Small intestine (tissue), 7 donors: ENCODE data around the gene ABCC2. TPM values are rescaled to one million over a fixed set of nuclear protein-coding genes. Genes with fewer than 3 reads are reported as not detected.
A peak's percentile ranks its signal among the peaks of the same experiment; 100 is the strongest.

Experiments used
- DNase-seq, 2 donors: peaks; one replicate each; pipeline versions ENCODE4 v3.0.0 to v3.0.0-alpha.2; 2013
- FAIRE-seq: peaks from 2 replicates; lab custom pipeline; 2012; peaks lifted over from hg19 to GRCh38; lab: Jason Lieb, UNC
- H3K27ac ChIP-seq, 3 donors: one replicate each; pipeline ENCODE4 v1.5.1; 2013; ENCODE audit warnings: low read length in 2 of 3, mild to moderate bottlenecking in 2 of 3, control low read depth in 1 of 3, inconsistent platforms in 1 of 3, low read depth in 1 of 3, moderate library complexity in 1 of 3
- H3K27me3 ChIP-seq, 3 donors: one replicate each; pipeline ENCODE4 v1.6.1; 2013; ENCODE audit warnings: low read length in 3 of 3, inconsistent platforms in 1 of 3; ENCODE audit not compliant: control insufficient read depth in 3 of 3, insufficient read depth in 3 of 3
- H3K36me3 ChIP-seq, 3 donors: one replicate each; pipeline ENCODE4 v1.6.1; 2013; ENCODE audit warnings: low read length in 3 of 3, inconsistent platforms in 1 of 3, low read depth in 1 of 3, mild to moderate bottlenecking in 1 of 3, moderate library complexity in 1 of 3; ENCODE audit not compliant: control insufficient read depth in 3 of 3, insufficient read depth in 2 of 3
- H3K4me1 ChIP-seq, 3 donors: one replicate each; pipeline ENCODE4 v1.6.1; 2013; ENCODE audit warnings: low read length in 2 of 3, inconsistent platforms in 1 of 3, low read depth in 1 of 3, mild to moderate bottlenecking in 1 of 3, moderate library complexity in 1 of 3; ENCODE audit not compliant: control insufficient read depth in 3 of 3, insufficient read depth in 2 of 3
- H3K4me3 ChIP-seq, 3 donors: one replicate each; pipeline ENCODE4 v1.5.1; 2013; ENCODE audit warnings: low read length in 3 of 3, control low read depth in 1 of 3, inconsistent platforms in 1 of 3, low read depth in 1 of 3, mild to moderate bottlenecking in 1 of 3, moderate library complexity in 1 of 3
- H3K9me3 ChIP-seq, 2 donors: one replicate each; pipeline ENCODE4 v1.6.1; 2013; ENCODE audit warnings: low read depth in 1 of 2, low read length in 1 of 2; ENCODE audit not compliant: control insufficient read depth in 2 of 2, insufficient read depth in 1 of 2
- WGBS, 3 donors: extraction: QIAGEN DNeasy Blood & Tissue Kit; methylation state at CpG; one replicate each; pipeline ENCODE4 v1.1.7; 2013; 5-methylcytosine and 5-hydroxymethylcytosine counted together
- polyA plus RNA-seq, 4 donors: library from polyadenylated mRNA; stranded (reverse) in 3 of 4; unstranded in 1 of 4; fragments of 200-250 nt in 3 of 4; fragments of 120-200 nt in 1 of 4; gene quantifications; one replicate each; pipeline versions ENCODE4 v1.2.1 to v1.2.3, GENCODE V29; 2013
- donor health status: healthy with polysubstance abuse.
- donor health status: control.
- donor health status: control.
- donor health status: Bipolar disorder and iron deficiency.
- donor health status: healthy.

Gene ABCC2
- polyA plus RNA-seq, 4 donors: 5.6 to 91.7 (median 58.6) TPM

DNA sequence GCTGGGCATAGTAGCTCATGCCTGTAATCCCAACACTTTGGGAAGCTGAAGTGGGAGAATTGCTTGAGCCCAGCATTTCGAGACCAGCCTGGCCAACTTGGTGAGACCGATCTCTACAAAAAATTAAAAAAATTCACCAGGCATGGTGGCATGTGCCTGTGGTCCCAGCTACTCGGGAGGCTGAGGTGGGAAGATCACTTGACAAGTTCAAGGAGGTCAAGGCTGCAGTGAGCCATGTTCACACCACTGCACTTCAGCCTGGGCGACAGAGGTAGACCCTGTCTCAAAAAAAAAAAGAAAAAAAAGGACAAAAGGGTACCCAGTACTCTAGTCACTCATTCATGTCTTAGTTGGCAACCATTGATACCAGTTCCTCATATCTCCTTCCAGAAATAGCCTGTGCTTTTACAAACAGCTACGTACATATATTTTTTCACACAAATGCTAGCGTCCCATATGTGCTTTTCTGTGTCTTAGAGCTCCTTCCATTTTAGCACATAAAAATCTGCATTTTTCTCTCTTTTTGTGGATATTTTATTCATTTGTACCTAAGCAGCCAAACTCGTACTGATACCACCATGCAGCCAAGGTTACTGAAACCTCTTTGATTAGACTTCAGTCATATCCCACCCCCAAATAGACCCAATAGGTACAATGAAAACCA, 5.5 kb downstream of the ABCC2 start:
- H3K27ac ChIP-seq: peak overlapping the region in 1 of 3 donors; percentile 54
- 88 to 95% (median 91%) methylated on average over 7 of the region's 7 CpGs for WGBS, 3 donors

DNA sequence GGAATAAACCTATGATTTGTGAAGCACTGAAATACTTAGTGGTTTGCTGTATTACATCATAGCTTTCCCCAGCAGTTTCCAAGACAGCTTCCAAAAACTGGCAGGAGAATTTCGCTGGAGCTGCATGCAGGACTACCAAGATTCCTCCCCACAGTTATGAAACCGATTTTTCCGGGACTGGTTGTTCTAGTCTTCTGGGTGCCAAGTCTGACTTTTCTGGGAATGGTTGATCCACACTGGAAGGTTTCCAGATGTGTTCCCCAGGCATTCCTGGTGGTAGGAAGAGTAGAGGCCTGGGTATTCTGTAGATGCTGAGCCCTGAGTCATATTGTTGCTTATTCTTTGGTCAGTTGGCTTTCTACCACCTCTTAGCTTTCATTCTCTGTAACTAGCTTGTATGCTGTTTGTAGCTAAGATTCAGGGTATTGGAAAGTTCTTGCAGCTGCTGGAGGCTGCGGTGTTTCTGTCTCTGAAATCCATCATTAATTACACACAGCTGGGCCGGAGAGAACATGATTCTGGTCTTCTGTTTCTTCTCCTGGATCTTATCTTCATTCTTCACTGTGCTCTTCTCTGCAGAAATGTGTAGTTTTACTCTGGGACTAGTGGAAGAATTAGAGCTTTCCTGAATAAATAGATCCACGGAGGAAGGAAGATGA, 6.3 kb downstream of the ABCC2 start:
- Histone ChIP-seq H3K36me3 (peaks cover 0 to 23% (median 2%) of the 10 kb centered on the region in 3 donors), H3K9me3 (no peaks in the 10 kb centered on the region), H3K4me3 (no peak overlapping the region), H3K27me3 (no peaks in the 10 kb centered on the region), H3K27ac (peak overlapping the region in 1 of 3 donors; percentile 55), H3K4me1 (peaks cover 0 to 14% (median 5%) of the 10 kb centered on the region in 3 donors)
- no peak for FAIRE-seq
- no peak for DNase-seq
- WGBS, 3 donors: 68 to 91% (median 79%) methylated on average over 6 of the region's 6 CpGs

More for the DNA sequence above, 5.5 kb downstream of the ABCC2 start:
- Histone ChIP-seq H3K36me3 (peaks cover 0 to 20% (median 2%) of the 10 kb centered on the region in 3 donors), H3K4me1 (peaks cover 0 to 14% (median 5%) of the 10 kb centered on the region in 3 donors), H3K9me3 (no peaks in the 10 kb centered on the region), H3K27me3 (no peaks in the 10 kb centered on the region), H3K4me3 (no peak overlapping the region)
- no peak for FAIRE-seq
- DNase-seq: no peak

DNA sequence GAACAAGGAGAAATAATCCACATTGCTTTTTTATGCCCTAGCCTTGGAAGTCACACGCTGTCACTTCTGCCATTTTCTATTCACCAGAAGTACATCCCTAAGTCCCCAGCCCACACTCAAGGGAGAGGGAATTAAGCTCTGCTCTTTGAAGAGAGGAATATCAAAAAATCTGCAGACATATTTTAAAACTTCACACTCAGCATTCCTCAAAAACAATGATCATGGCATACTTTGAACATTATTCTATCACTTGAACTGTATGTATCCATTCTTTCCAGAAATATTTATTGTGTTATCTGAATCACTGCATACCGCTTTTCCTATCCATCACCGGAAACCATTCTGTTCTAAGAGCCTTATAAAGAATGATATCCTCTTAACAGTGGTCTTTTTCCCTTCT, 9.4 kb downstream of the ABCC2 start:
- H3K36me3 ChIP-seq: peaks cover 0 to 31% (median 2%) of the 10 kb centered on the region in 3 donors
- H3K4me1 ChIP-seq: no peaks in the 10 kb centered on the region
- no peaks in the 10 kb centered on the region for H3K27me3 ChIP-seq
- DNase-seq (no peak), FAIRE-seq (no peak)
- H3K27ac ChIP-seq: no peak overlapping the region
- 89 to 96% (median 96%) methylated on average over 3 of the region's 3 CpGs for WGBS, 3 donors
- H3K4me3 ChIP-seq: no peak overlapping the region
- H3K9me3 ChIP-seq: no peaks in the 10 kb centered on the region

DNA sequence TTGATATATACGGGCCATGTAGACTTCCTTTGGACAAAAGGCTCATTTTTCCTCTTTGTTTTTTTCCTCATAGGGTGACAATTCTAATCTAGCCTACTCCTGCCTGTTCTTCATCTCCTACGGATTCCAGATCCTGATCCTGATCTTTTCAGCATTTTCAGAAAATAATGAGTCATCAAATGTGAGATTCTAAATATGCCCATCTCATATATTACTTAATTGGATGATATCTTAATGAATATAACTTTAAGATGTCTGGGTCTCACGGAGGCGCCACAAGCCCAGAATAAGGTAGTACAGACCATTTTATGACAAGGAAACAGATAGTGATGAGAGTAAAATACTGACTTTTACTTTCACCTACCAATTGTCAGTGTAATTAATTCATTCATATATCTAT, 11.4 kb downstream of the ABCC2 start:
- Histone ChIP-seq H3K9me3 (no peaks in the 10 kb centered on the region), H3K36me3 (peaks cover 0 to 42% (median 9%) of the 10 kb centered on the region in 3 donors), H3K4me1 (no peaks in the 10 kb centered on the region), H3K27ac (no peak overlapping the region), H3K27me3 (no peaks in the 10 kb centered on the region), H3K4me3 (no peak overlapping the region)
- DNase-seq (no peak), FAIRE-seq (no peak)
- 82 to 91% (median 88%) methylated on average over 4 of the region's 4 CpGs for WGBS, 3 donors

DNA sequence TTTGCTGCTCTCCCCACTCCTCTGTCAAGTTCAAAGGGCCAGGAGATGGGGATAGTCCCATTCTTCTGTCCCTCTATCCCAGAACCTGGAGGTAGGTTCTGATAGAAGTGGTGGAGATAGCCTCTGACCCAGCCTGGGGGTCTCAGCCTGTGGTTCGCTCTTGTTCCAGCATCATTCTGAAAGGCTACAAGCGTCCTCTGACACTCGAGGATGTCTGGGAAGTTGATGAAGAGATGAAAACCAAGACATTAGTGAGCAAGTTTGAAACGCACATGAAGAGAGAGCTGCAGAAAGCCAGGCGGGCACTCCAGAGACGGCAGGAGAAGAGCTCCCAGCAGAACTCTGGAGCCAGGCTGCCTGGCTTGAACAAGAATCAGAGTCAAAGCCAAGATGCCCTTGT, 14.5 kb downstream of the ABCC2 start:
- DNase-seq (no peak), FAIRE-seq (no peak)
- Histone ChIP-seq H3K36me3 (peaks cover 0 to 59% (median 7%) of the 10 kb centered on the region in 3 donors), H3K9me3 (no peaks in the 10 kb centered on the region), H3K4me1 (no peaks in the 10 kb centered on the region), H3K27me3 (no peaks in the 10 kb centered on the region), H3K27ac (no peak overlapping the region), H3K4me3 (no peak overlapping the region)
- 91 to 95% (median 94%) methylated on average over 6 of the region's 6 CpGs for WGBS, 3 donors

DNA sequence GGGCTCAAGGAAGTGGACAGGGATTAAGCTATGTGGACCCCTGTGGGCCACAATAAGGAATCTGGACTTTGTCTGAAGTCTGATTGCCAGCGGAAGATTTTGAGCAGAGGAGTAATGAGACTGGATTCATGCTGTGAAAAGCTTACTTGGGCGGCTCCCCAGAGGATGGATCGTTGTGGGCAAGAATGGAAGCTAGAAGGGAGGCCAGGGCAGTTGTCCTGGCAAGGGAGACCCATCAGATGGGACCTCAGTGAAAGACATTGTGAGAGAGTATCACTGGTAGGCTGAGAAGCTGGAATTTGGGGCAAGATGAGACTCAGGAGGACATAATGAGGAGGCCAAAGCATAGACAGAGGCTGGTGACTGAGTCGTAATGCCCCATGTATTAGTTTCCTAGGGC, 15.6 kb downstream of the ABCC2 start:
- Histone ChIP-seq H3K4me3 (no peak overlapping the region), H3K9me3 (no peaks in the 10 kb centered on the region), H3K27me3 (no peaks in the 10 kb centered on the region), H3K27ac (no peak overlapping the region), H3K36me3 (peaks cover 0 to 59% (median 7%) of the 10 kb centered on the region in 3 donors), H3K4me1 (no peaks in the 10 kb centered on the region)
- no peak for FAIRE-seq
- no peak for DNase-seq
- 89 to 92% (median 92%) methylated on average over 4 of the region's 4 CpGs for WGBS, 3 donors

DNA sequence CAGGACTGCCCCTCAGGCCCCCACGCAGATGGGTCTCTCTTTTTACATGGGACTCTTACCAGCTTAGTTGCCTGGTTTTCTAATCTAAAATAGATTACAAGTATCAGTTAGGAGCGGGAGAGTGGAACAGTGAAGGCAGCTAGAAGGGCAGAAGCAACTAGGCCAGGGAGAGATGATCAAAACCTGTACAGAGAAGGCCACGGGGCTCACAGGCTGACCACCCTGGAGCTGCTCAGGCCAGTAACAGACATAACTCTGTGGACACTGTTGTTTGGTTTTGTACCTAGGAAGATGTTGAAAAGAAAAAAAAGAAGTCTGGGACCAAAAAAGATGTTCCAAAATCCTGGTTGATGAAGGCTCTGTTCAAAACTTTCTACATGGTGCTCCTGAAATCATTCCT, 16.5 kb downstream of the ABCC2 start:
- Histone ChIP-seq H3K9me3 (no peaks in the 10 kb centered on the region), H3K27ac (no peak overlapping the region), H3K4me1 (no peaks in the 10 kb centered on the region), H3K4me3 (no peak overlapping the region), H3K36me3 (peaks cover 0 to 57% (median 7%) of the 10 kb centered on the region in 3 donors), H3K27me3 (no peaks in the 10 kb centered on the region)
- DNase-seq (no peak), FAIRE-seq (no peak)
- 81 to 88% (median 87%) methylated on average over 3 of the region's 3 CpGs for WGBS, 3 donors

DNA sequence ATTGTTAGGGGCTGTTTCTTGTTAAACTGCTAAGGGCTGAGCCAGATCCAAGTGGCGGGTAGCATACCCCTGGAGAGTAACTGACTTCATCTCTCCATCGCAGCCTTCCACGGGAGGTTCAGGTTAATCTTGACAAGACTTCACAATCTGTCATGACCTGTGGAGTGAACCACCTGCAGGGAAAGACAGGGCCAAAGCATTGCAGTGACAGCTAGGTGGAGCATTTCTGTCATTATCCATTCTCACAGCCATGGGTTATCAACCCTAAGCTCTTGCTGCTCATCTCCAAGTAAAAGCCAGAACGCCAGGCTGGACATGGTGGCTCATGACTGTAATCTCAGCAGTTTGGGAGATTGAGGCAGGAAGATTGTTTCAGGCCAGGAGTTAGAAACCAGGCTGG, 17.2 kb downstream of the ABCC2 start:
- Histone ChIP-seq H3K27ac (no peak overlapping the region), H3K36me3 (peaks cover 0 to 59% (median 7%) of the 10 kb centered on the region in 3 donors), H3K27me3 (no peaks in the 10 kb centered on the region), H3K4me1 (no peaks in the 10 kb centered on the region), H3K4me3 (no peak overlapping the region), H3K9me3 (no peaks in the 10 kb centered on the region)
- WGBS, 3 donors: 88 to 91% (median 90%) methylated on average over 4 of the region's 4 CpGs
- DNase-seq: no peak
- no peak for FAIRE-seq
